ENCODE results near the gene LDAF1.

- no peak for TF ChIP-seq POU2F2 (IDR thresholded peaks at IDR 0.05; ENCODE audit: borderline replicate concordance, low read depth, low read length)
- no peak for TF ChIP-seq PBX3 (IDR thresholded peaks at IDR 0.05; ENCODE audit: insufficient replicate concordance, low read depth, low read length)
- no peak for TF ChIP-seq CTCF (IDR thresholded peaks at IDR 0.05 in 2 of 3, conservative IDR thresholded peaks at IDR 0.05 in 1 of 3; ENCODE audit: control insufficient read depth in 2 of 3, extremely low read depth in 1 of 3, insufficient read depth in 1 of 3, low read depth in 3 of 3, low read length in 3 of 3)
- TF ChIP-seq ZBED1 (IDR thresholded peaks at IDR 0.05; ENCODE audit: borderline replicate concordance), result no peak
- no peak for TF ChIP-seq CHD1 (IDR thresholded peaks at IDR 0.05; ENCODE audit: low read depth, low read length)
- no peak for TF ChIP-seq FOXM1 (IDR thresholded peaks at IDR 0.05; ENCODE audit: low read depth, low read length)
- TF ChIP-seq NFYB (IDR thresholded peaks at IDR 0.05; ENCODE audit: insufficient read depth, low read depth, low read length), result no peak
Measured at GRCh38 chr16:21217121-21217520, 58.6 kb downstream of the LDAF1 start.
